GM20000 (cell line): Measurements from ENCODE around the gene C12orf75.

Experiments
- DNase-seq: peaks from one replicate; pipeline ENCODE4 v3.0.0; 2012; ENCODE audit warnings: low spot score
- TF ChIP-seq, protein P1 (sequence below): IDR thresholded peaks from 2 replicates; pipeline ENCODE4 v1.5.1; 2012; ENCODE audit warnings: mild to moderate bottlenecking, control low read depth; ENCODE audit errors: extremely low read depth, missing control alignments

The C12orf75 gene

DNA sequence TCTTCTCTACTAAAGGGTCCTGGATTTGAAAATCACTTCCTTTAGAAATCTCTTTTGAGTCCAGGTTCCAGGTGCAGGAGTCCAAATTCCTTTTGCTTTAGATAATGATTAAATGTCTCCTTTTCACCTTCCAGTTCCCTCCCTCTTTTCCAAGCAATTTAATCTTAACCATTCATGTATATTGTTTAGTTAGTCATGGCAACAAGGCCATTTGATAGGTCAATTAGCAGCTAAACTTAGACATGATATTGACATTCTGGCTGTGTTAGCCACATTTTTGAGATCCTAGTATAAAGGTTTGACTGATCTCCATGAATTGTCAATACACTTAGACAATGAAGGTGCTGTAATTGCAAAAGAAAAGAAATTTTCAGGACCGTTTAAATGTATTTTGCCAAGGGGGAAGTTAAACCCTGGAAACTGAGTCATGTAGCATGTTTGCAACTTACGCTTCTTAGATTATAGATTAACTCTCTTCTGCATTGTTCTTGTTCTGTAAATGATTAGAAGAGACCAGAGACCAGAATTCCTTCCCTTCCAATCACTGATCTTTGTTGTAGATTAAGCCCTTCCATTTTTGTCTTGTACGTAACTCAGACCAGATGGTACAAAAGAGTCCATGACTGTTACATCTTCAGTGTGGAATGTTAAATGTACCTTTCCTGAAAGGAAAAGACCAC lies 12.4 kb upstream of the C12orf75 start:
- DNase-seq, result no peak
- TF ChIP-seq, protein P1, sequence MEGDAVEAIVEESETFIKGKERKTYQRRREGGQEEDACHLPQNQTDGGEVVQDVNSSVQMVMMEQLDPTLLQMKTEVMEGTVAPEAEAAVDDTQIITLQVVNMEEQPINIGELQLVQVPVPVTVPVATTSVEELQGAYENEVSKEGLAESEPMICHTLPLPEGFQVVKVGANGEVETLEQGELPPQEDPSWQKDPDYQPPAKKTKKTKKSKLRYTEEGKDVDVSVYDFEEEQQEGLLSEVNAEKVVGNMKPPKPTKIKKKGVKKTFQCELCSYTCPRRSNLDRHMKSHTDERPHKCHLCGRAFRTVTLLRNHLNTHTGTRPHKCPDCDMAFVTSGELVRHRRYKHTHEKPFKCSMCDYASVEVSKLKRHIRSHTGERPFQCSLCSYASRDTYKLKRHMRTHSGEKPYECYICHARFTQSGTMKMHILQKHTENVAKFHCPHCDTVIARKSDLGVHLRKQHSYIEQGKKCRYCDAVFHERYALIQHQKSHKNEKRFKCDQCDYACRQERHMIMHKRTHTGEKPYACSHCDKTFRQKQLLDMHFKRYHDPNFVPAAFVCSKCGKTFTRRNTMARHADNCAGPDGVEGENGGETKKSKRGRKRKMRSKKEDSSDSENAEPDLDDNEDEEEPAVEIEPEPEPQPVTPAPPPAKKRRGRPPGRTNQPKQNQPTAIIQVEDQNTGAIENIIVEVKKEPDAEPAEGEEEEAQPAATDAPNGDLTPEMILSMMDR, result no peak

DNA sequence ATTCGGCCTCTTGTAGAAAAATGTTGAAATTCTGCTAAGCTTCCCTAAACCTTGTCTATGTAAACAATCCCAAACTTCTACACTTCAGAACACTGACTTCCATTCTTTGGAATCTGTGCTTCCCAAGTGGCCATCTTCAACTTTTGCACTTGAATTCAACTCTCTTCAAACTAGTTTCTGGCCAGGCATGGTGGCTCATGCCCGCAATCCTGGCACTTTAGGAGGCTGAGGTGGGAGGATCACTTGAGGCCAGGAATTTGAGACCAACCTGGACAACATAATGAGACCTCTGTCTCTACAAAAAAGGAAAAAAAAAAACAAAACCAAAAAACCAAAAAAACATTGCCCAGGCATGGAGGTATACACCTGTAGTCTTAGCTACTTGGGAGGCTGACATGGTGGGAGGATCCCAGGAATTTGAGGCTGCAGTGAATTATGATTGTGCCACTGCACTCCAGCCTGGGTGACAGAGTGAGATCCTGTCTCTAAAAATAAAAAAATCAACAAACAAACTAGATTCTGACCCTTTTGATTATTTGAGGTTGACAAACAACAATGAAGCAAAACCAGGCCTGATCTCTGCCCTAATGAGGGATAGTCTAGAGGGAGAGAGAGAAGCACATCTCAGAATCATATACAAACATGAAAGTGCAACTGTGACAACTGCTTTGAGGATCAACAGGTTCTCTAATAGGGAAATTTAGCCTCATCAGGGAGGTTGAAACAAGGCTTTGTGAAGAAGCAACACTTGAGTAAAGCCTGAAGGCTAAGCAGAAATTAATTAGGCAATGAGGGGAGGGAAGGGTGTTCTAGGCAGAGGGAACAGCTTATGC lies 11.6 kb upstream of the C12orf75 start:
- no peak for DNase-seq

DNA sequence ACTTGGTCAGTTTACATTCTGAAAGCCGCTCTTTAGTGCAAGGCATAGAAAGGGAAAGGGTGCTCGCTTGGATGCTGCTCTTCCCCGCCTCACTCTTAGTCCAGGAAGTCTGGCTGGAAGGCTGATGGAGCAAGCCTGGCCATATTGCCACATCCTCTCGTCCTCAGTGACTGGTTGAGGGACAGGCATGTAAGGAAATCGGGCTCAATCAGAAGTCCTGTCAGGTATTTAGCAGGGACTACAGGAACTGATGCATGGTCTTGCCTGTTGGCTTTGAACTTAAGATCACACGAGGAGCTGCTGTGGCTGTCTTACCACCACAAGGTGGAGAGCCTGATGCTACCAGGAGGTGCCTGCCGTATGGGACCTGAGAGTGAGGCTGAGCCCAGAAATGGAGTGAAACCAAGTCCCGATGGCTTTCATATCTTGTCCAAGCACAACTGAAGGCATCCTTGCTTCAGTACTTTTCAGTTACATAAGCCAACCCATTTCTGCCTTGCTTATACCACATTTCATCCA lies 10.7 kb upstream of the C12orf75 start:
- no peak for DNase-seq
- TF ChIP-seq, protein P1, result no peak

More for the DNA sequence above, 11.6 kb upstream of the C12orf75 start:
- TF ChIP-seq, protein P1, result no peak

DNA sequence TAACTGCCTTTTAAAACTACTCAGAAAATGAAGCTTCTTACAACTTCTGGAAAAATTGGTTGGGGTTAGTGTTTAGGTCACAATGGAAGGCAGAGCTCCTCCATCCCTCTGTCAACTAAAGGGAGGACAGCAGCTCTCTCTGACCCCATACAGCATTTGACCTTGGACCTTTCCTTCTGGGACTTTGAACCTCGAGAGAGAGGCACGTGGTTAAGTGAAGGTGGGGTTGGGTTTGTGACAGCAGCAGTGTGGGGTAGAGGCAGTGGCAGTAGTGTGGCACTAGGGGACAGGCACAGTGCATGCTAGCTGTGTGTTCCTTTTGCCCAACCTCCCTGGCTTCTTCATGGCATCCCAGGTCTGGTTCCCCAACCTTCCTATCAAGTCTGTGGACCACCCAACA lies 9.4 kb upstream of the C12orf75 start:
- DNase-seq, result no peak
- TF ChIP-seq, protein P1, result no peak

DNA sequence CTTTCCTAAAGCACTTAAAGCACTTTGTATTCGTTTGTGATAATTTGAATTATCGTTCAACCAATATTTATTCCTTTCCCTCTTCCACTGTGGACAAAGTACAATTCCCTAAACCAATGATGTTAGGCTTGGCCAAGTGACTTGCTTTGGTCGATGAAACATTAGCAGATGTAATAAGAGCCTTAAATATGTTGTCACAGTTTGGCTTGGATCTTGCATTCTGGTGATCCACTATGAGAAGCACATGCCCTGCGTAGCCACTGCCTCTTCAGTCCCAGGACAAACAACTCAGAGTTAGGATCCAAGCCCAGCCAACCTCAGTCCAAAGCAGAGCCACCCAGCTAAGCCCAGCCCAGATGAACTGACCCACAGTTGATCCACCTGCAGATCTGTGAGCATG lies 8.4 kb upstream of the C12orf75 start:
- TF ChIP-seq, protein P1, result no peak
- DNase-seq, result no peak

DNA sequence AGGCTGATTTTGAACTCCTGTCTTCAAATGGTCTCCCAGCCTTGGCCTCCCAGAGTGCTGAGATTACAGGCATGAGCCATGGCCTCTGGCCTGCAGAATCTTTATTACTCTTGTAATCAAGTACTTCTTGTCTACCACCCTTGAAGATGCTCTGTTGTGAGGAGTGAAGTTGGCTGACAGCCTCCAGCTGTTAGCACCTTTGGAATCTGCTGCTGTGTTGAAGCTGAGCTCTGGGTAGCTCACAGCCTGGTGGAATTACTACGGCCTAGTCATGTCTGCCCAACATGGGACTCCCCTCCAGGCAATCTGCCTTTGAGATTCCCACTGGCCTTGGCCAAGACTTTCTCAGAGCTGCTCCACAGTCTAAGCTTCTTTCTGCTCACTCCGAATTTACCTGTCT lies 5.8 kb upstream of the C12orf75 start:
- DNase-seq, result no peak
- TF ChIP-seq, protein P1, result no peak

DNA sequence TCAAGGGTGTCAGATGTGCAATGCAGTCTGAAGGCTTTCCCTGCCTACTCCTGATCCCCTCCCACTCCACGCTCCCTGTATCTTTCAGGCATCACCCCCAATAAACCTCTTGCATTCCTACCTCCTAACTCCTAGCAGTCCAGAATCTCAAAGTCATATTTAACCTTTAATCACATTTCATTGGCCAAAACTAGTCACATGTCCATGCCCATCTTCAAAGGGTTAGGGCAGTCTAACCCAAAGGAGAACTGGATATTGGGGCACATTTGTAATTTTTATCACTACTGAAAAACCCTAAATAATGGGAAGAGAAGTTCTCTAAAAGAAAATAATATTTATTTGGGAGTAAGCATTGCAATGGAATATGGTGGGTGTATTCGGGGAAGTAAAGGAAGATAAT lies 5.4 kb upstream of the C12orf75 start:
- TF ChIP-seq, protein P1, result no peak
- no peak for DNase-seq
